Measurements from ENCODE around the gene TAX1BP1.

The TAX1BP1 gene

GRCh38 chr7:27812706-27813105, 72.7 kb downstream of the TAX1BP1 start:
- no peak for TF ChIP-seq CTCF (IDR thresholded peaks at IDR 0.05; ENCODE audit: borderline replicate concordance, insufficient read depth, low read depth, low read length)
- H3K4me3 ChIP-seq (ENCODE audit: low read depth, low read length): no peak overlapping the region

DNA sequence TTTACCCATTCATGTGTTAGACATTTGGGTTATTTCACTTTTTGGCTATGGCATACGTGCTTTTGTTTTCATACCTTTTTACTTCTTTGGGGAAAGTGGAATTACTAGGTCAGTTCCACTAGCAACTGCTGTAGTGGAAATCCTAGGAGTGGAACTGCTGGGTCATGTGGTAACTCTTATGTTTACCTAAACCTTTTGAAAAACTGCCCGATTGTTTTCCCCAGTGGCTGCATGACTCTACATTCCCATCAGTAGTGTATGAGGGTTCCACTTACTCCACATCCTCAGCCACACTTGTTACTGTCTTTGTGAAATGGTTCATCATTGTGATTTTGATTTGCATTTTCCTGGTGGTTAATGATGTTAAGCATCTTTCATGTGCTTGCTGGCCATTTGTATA, 82.3 kb downstream of the TAX1BP1 start:
- no peak for TF ChIP-seq CTCF (IDR thresholded peaks at IDR 0.05; ENCODE audit: borderline replicate concordance, insufficient read depth, low read depth, low read length)
- no peak overlapping the region for H3K4me3 ChIP-seq (ENCODE audit: low read depth, low read length)

GRCh38 chr7:27825891-27826290, 85.9 kb downstream of the TAX1BP1 start:
- TF ChIP-seq CTCF (IDR thresholded peaks at IDR 0.05; ENCODE audit: borderline replicate concordance, insufficient read depth, low read depth, low read length): no peak
- no peak overlapping the region for H3K4me3 ChIP-seq (ENCODE audit: low read depth, low read length)

DNA sequence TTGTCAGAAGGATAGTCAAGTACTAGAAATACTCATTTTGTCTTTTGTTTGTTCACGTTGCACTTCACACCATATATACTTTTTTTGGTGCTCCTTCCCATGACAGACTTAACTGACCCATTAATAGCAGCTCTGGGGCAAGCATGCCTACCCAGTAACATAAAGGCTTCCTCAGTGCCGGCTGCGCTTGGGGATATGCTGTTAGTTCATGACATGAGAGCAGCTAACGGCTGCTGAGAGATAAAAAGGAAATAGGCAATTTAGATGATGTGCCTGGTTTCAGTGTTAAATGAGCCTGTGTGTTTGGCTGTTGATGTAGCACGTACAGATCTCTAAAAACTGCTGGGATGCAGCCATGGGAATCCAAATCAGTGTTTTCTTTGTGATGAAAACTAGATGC, 86.4 kb downstream of the TAX1BP1 start:
- H3K4me3 ChIP-seq (ENCODE audit: low read depth, low read length): no peak overlapping the region
- no peak for TF ChIP-seq CTCF (IDR thresholded peaks at IDR 0.05; ENCODE audit: borderline replicate concordance, insufficient read depth, low read depth, low read length)

- no peak overlapping the region for H3K4me3 ChIP-seq (ENCODE audit: low read depth, low read length)
- TF ChIP-seq CTCF (IDR thresholded peaks at IDR 0.05; ENCODE audit: borderline replicate concordance, insufficient read depth, low read depth, low read length): no peak
Observed at GRCh38 chr7:27834179-27834921, 94.4 kb downstream of the TAX1BP1 start.

DNA sequence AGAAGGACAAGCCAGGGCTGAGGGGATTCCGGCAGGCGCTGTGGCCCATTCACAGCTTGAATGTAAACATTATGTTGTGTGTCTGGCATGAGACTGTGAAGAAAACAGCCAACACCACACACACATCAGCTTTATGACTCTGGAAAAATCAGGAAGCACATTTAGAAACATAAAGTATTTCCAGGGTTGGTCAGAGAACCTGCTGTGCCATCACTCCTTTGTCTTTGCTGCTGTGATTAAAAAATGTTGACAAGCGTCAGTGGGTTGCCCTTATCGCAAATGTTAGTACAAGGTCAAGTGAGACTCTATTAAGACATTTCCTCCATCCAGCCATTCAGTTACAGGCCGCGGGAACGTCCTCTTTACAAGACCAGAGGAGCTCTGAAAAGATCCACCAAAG, 95.4 kb downstream of the TAX1BP1 start:
- no peak for TF ChIP-seq CTCF (IDR thresholded peaks at IDR 0.05; ENCODE audit: borderline replicate concordance, insufficient read depth, low read depth, low read length)
- no peak overlapping the region for H3K4me3 ChIP-seq (ENCODE audit: low read depth, low read length)

DNA sequence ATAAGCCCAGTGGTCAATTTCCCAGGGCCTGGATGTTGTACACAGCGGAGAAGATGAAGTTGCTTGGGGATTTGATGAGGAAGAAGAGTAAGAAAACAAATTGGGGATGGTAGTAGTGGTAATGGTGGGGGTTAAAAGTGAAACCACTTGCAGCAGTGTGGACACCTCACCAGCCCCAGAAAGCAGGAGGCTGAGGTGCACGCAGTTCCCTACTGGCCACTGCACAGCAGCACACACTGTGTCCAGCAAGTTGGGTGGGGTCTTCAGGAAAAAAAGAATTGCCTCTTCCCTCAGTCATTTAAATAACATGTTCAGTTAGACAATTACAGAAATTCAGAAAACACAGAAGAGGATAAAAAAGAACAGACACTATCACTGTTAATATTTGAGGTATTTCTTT, 96.6 kb downstream of the TAX1BP1 start:
- no peak overlapping the region for H3K4me3 ChIP-seq (ENCODE audit: low read depth, low read length)
- TF ChIP-seq CTCF (IDR thresholded peaks at IDR 0.05; ENCODE audit: borderline replicate concordance, insufficient read depth, low read depth, low read length): no peak
